Bladder microvascular endothelial cell (primary cell): Measurements from ENCODE around the gene SELENOT. TPM values are rescaled to one million over a fixed set of nuclear protein-coding genes. Genes with fewer than 3 reads are reported as not detected.

ENCODE experiments used
- total RNA-seq: library from RNA; depleted of rRNA; stranded (reverse); fragments of >200 nt; gene quantifications from 2 replicates; pipeline ENCODE4 v1.2.3, GENCODE V29; 2014

SELENOT gene, protein sequence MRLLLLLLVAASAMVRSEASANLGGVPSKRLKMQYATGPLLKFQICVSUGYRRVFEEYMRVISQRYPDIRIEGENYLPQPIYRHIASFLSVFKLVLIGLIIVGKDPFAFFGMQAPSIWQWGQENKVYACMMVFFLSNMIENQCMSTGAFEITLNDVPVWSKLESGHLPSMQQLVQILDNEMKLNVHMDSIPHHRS
- total RNA-seq, result 40.0 and 190 TPM in 2 replicates

DNA sequence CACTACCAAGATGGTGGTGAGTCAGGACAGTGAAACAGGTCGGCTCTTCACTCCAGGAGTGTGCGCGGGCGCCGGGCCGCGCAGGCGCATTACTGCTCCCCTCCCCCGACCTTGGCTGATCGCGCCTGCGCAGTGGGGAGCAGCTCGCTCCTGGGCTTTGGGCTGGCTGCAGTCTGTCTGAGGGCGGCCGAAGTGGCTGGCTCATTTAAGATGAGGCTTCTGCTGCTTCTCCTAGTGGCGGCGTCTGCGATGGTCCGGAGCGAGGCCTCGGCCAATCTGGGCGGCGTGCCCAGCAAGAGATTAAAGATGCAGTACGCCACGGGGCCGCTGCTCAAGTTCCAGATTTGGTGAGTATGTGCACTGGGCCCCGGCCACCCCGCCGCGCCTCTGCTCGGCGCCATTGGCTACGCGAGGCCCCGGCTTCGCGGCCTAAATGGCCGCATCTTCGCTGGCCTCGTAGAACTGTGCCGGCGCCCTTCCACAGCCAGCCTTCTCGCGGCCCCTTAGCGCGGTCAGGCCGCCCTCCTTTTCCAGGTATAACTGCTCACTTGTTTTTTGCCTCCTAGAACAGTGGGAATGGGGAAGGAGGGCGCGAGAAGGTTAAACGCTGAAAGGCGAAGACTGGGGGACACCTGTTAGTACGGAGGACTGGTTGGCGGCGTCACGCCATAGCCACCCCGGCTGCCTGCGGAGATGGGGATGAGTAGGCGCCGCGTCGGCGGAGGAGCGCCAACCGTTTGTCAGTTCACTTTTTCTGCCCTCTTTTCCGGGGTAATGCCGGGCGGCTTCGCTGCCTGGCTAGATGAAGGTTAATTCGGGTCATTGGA is at the start of gene SELENOT:
SELENOT (plus strand) TSS at position 169 of the 827 bp plus-strand sequence; CDS start at position 211, 42 bp downstream.

Other genes with a start within 250 kb of the SELENOT start
- gene TSC22D2, start 195.0 kb upstream of the SELENOT start, total RNA-seq, result 3.2 and 18.3 TPM in 2 replicates
- 98.1 and 135 TPM in 2 replicates for gene SERP1, start 56.8 kb upstream of the SELENOT start, total RNA-seq
- gene EIF2A, start 56.5 kb upstream of the SELENOT start, total RNA-seq, result 140 and 142 TPM in 2 replicates
- 0.06 TPM in 1 of 2 replicates, not detected in the other for gene ERICH6, start 100.6 kb downstream of the SELENOT start, total RNA-seq
- gene SIAH2, start 159.8 kb downstream of the SELENOT start, total RNA-seq, result 8.4 and 15.5 TPM in 2 replicates